Colon (tissue), 2 donors: ENCODE results near the gene RASGRF2.

Source experiments
- FAIRE-seq: peaks from 2 replicates; lab custom pipeline; 2012; peaks lifted over from hg19 to GRCh38; lab: Jason Lieb, UNC
- donor health status: control.
- donor health status: control.

Gene RASGRF2

DNA sequence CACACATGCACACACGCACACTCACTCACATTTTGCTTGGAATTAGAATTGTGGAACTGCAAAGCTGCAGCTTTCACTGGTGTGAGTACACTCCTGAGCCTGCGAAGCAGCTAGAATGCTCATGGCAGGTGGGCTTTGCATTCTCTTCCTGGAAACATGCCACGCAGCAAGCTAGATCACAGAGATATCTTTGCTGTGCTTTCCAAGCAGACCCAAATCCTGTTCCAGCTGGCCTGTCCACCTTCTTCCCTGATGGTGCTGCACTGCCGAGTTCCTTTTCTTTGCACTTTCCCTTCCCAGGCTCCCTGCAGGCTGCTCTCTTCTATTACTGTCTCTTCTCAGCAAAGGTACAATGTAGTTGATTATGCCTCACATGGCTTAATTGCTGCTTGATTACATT lies 180.3 kb downstream of the RASGRF2 start:
- no peak for FAIRE-seq

GRCh38 chr5:81140943-81141342 lies 180.8 kb downstream of the RASGRF2 start:
- no peak for FAIRE-seq

DNA sequence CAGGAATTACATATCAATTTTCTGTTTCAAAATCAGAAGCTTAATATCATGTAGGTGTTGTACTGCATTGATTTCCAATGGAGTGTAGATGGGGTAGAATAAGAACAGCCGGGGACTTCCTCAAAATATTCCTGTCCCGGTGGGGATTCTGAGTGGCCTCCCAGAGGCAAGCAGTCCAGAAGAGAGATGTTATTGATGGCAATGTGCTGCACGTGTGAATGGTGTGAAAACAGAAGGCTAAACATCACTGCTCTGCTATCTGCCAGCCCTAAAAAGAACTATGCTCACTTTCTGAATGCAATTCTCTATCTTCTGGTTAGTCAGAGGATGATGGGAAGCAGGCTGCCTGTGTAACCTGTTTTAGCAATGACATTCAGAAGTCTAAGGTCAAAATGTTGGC lies 181.9 kb downstream of the RASGRF2 start:
- no peak for FAIRE-seq

DNA sequence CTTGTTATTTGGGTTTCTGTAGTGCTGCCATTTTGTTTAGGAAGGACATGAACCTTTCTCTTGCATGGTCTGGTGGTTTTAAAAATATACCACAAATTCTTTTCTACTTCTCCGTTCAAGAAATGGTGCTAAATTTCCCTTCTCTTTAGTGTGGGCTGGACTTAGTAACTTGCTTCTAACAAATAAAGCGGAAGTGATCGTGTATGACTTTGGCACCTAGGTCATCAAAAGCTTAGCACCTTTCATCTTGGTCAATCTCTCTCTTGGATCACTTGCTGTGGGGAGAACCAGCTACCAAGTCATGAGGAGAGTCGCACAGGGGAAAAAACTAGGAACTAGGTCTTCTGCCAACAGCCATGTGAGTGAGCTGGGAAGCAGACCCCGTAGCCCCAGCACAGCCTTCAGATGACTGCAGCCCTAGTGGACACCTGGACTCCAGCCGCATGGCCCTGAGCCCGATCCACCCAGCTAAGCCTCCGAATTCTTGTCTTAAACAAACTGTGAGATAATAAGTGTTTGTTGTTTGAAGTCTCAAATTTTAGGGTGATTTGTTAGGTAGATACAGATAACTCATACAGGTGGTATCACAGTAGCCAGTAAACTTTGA lies 185.3 kb downstream of the RASGRF2 start:
- no peak for FAIRE-seq

DNA sequence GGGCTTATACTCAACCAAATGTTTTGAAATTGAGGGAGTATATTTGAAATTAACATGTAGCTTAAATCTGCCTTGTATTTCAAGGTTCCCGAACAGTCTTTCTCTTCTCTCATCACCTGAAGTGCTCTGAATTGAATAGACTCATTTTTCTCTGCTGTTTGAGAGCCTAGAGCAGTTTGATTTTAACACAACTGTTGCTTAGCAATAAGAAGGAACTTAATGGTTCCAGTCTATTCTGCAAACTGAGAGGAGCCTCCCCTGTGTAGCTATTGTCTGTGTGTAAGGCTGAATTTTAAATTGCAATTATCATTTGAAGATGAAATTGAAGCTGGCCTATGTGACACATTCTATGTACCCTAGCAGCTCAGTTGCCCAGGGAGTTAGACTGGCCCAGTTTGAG lies 185.9 kb downstream of the RASGRF2 start:
- FAIRE-seq: no peak

GRCh38 chr5:81147011-81147885 lies 187.1 kb downstream of the RASGRF2 start:
- no peak for FAIRE-seq

DNA sequence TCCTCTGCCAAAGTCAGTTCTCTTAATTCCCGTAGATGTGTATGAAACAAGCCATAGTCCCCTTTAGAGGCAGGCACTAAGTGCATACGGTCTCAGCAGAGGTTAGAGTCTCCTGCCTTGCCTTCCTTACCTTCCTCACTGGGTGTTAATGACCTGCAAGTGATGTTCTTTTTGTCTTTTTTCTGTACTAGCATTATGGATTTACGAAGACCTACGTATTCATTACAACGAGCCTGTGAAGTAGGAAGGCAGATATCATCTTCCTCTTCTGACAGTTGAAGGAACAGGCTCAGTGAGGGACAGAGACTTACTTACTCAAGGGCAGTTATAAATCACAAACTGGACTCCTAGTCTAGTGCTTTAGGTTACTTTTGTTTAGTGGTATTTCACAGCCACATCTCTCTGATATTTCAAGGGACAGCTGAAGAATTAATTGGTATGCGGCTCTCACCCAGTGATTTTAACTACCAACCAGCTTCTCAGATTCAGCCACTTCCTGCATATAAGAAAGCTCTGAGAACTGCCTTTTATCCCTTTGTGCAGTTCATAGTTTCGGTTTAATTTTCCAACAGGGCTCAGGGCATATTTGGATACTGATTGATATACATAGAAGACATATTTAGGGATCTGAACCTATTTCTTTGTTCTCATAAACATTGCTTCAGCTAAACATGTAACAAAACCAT lies 187.9 kb downstream of the RASGRF2 start:
- FAIRE-seq: no peak

DNA sequence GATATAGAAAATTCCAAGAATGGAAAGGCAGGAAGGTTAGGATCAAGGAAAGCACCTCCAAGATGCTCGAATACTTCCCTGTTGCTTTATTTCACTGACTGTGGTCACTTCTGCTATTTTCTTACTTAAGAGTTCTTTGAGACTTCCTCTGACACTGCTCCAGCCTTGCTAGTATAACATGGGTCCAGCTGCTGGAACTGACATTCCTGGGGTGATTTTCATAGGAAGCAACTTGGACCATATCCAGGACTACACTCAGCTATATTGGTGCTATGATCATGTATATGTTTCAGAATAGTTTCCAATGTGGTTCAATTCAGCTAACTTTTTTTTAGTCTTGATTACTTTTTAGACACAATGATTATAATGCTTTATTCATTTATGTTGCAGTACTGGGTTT lies 191.4 kb downstream of the RASGRF2 start:
- FAIRE-seq: no peak

DNA sequence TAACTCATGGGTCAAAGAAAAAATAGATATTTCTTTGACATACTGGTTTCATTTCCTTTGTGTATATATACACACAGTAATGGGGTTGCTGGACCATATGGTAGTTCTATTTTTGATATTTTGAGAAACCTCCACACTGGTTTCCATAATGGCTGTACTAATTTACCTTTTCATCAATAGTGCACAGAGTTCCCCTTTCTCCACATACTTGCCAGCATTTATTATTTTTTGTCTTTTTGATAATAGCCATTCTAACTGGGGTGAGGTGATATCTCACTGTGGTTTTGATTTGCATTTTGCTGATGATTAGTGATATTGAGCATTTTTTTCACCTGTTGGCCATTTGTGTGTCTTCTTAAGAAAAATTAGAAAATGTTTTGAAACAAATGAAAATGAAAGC lies 194.6 kb downstream of the RASGRF2 start:
- FAIRE-seq: no peak

GRCh38 chr5:81156732-81157131 lies 196.6 kb downstream of the RASGRF2 start:
- no peak for FAIRE-seq

DNA sequence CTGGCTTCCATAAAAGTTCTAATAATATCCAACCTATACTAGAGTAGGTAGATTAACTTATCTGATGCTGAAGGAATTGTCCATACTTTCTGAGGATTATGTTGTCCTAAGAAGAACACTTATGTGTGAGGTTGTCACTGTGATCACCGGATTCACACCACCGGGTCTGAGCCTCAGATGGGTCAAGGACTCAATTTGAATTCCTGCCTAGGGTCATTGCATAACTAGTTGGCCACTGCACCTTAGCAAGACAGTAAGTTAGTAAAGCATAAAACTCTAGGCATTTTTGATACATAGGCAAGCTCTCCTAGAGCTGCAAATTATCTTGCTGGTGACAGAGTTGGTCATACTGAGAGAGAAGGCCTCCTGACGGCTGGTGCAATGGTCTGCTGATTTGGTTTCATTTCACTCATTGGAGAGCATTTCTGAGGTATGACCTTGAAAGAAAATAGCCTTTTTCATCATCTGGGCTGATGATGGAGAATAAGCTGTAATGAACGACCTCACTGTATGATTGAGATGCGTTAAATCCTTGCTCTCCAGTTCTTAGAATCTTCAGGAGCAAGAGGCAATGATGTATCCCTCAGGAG lies 200.9 kb downstream of the RASGRF2 start:
- FAIRE-seq: no peak

DNA sequence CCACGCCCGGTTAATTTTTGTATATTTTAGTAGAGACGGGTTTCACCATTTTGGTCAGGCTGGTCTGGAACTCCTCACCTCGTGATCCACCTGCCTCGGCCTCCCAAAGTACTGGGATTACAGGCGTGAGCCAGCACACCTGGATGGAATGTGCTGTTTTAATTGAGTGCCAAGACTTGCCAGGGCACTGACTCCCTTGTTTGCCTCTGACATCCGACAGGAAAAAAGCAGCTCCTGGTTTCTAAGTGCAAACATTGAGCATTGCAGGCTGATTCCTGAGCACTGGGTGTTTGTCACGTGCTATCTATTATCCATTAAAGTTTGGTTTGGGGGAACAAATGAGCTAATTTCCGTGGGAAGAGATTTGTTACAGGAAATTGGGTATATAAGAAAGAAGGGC lies 202.3 kb downstream of the RASGRF2 start:
- no peak for FAIRE-seq

DNA sequence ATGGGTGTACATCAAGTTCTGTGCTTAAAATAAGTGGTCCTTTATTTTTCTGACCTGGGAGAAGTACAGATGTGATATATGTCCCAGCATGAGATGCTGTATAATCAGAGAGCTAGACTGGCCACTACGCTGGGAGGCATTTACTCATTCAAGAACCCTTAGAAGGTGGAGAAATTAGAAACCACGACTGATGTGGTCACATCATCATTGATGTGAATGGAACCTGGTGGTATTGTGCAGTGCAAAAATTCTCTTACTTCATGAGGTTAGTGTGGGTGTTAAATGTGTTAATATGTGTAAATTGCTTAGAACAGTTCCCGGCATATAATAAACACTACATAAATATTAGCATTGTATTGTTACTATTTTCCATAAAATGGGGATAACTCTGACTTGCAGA lies 203.5 kb downstream of the RASGRF2 start:
- no peak for FAIRE-seq

DNA sequence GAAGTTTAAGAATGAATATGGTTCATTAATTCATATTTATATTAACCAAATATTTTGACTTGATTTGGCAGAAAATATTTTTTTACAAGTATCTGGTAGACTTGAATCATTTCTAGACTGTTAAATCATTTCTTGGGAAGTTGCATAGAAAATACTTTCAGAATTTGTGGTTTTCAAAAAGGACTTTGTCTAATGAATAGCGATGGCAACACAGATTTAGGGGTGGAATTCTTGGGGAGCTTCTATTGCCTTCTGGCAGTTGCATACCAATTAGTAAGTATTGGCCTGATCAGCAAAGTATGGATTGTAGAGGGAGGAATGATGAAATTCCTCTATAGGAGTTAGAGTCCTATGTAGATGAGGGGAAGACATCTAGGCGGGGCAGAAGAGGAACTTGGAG lies 204.3 kb downstream of the RASGRF2 start:
- no peak for FAIRE-seq

DNA sequence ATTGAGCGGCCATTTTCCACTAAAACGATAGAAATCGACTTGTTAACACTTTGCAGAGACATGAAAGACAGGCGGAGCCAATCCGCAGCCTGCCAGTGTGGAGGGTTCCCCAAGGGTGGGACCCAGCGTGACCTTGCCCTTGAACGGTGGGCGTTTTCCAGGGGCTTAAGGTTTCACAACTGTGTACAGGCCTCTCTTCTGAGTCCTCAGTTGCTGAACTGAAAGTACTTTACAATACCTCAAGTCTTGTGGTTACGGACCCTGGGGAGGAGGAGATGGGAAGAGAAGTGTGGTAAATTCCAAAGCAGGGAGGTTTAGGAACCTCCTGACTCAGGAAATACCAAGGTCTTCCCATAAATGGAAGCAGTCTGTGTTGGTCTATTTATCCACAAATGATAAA lies 204.8 kb downstream of the RASGRF2 start:
- no peak for FAIRE-seq

DNA sequence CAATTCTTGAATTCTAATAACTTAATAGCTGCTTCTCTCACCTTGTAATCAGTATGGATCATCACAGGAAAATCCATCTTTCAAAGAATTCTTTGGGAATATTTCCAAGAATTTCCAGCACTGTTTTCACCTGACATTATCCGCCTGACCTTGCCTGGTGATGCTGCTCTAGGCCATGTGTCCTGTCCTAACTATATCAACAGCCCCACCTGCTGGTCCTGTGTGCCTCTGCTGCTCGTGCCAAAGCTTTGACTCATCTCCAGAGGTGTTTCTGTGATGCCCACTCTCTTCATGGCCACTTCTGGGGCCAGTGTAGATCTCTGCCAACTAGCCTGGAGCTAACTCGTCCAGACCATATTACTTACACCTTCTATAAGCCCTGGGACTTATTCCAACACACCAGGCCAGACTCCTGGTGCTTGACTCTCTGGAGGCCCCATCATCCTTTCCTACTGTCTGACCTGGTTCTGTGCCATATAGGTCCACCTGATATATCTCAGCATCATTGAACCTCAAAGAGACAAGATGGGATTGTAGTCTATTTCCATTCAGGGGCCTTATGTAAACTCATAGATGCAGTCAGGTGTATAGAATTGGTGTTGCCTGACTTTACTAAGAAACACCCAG lies 205.4 kb downstream of the RASGRF2 start:
- FAIRE-seq: no peak

GRCh38 chr5:81166430-81166829 lies 206.3 kb downstream of the RASGRF2 start:
- FAIRE-seq: no peak

- no peak for FAIRE-seq
These were observed 206.9 kb downstream of the RASGRF2 start for GRCh38 chr5:81167078-81167477.

- FAIRE-seq: no peak
These were observed 207.4 kb downstream of the RASGRF2 start for GRCh38 chr5:81167544-81167943.

DNA sequence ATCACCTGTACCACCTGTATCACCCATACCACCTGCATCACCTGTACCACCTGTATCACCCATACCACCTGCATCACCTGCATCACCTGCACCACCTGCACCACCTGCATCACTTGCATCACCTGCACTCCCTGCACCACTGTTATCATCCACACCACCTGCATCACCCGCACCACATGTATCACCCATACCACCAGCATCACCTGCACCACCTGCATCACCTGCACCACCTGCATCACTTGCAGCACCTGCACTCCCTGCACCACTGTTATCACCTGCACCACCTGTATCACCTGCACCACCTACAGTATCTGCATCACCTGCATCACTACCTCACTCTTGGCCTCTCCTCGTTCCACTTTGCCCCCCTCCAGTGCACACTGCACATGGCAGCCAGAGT lies 209.8 kb downstream of the RASGRF2 start:
- FAIRE-seq: no peak

DNA sequence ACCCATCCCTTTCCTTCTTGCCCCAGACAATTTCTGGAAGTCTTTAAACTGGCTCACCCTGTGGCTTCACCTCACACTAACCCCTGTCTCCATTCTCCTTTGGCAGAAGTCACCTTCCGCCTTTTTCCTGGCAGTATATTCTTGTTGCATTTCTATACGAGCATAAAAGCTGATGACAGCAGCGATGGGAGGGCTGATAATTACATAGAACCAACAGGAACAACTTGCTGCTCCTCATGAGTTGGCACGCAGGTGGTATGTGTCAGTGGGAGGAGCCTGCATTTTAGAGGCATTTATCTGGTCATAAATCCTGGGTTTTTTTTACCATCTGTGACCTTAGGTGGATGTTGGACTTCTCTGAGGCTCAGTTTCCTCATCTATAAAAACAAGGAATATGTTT lies 211.6 kb downstream of the RASGRF2 start:
- FAIRE-seq: no peak

DNA sequence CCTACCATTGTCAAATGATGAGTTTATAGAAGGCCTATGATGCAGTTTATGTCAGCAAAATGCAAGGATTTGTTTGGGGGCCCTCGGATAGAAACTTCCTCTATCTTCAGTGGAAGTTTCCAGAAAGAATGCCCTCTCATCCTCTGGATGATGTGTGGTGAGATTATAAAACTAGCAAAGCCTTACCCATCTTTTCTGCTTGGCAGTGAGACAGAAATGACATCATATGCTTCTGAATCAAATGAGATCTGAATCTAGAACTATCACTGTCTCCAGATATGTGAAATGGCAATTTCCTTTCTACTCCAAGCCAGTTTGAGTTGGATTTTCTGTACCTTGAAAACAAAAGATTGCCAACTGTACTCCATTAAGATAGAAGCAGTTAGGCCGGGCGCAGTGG lies 212.5 kb downstream of the RASGRF2 start:
- no peak for FAIRE-seq
